Mesothelial cell of epicardium (in vitro differentiated cells): ENCODE measurements around the gene CLDN7. TPM values are rescaled to one million over a fixed set of nuclear protein-coding genes. Genes with fewer than 3 reads are reported as not detected.

Source experiments
- DNase-seq, 2 experiments: peaks; one replicate each; pipeline ENCODE4 v3.0.0; 2021; ENCODE audit warnings: low spot score in 2 of 2; ENCODE audit not compliant: unreplicated experiment in 2 of 2
- H3K27ac Mint-ChIP-seq: 2 replicates; pipeline ENCODE4 v1.8.0; 2021; ENCODE audit warnings: mixed read lengths
- H3K27me3 Mint-ChIP-seq: 2 replicates; pipeline ENCODE4 v1.8.0; 2021; ENCODE audit warnings: low read depth, mixed read lengths
- H3K36me3 Mint-ChIP-seq: 2 replicates; pipeline ENCODE4 v1.8.0; 2021; ENCODE audit warnings: mixed read lengths
- H3K4me1 Mint-ChIP-seq: 2 replicates; pipeline ENCODE4 v1.8.0; 2021; ENCODE audit warnings: mixed read lengths
- H3K4me3 Mint-ChIP-seq: 2 replicates; pipeline ENCODE4 v1.8.0; 2021; ENCODE audit warnings: mild to moderate bottlenecking, moderate library complexity, mixed read lengths
- H3K9me3 Mint-ChIP-seq: 2 replicates; pipeline ENCODE4 v1.8.0; 2021; ENCODE audit warnings: mixed read lengths
- total RNA-seq: library from RNA; stranded (reverse); gene quantifications from 3 replicates; pipeline ENCODE4 v1.2.1, GENCODE V29; 2021
- TF ChIP-seq, protein P1 (sequence below): fragments of 200-600 bp; sonication (generic); IDR thresholded peaks from one replicate; pipeline ENCODE4 v1.5.0; 2021; ENCODE audit warnings: antibody characterized with exemption; ENCODE audit not compliant: unreplicated experiment

Gene CLDN7
- total RNA-seq, 1 donor from 2014 or later = 79.2 TPM

DNA sequence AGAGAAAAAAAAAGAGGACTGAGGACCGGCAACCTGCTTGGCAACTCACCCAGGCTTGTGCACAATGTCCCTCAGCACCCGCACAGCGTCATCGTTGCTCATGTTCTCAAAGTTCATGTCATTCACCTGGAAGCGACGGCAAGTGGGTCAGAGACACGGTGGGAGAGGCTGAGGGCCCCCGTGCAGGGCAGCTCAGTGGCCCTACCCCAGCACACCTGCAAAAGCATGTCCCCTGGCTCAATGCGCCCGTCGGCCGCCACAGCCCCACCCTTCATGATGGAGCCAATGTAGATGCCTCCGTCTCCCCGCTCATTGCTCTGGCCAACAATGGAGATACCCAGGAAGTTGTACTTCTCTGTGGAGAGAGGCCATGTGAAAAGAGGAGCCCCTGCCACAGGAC lies 33.4 kb downstream of the CLDN7 start:
- Mint-ChIP-seq H3K9me3 (no peaks in the 10 kb centered on the region), H3K27me3 (no peaks in the 10 kb centered on the region), H3K4me3 (no peak overlapping the region), H3K27ac (no peak overlapping the region), H3K4me1 (peaks cover 16% of the 10 kb centered on the region), H3K36me3 (peaks cover 16% of the 10 kb centered on the region)
- no peak for DNase-seq
- TF ChIP-seq, protein P1, sequence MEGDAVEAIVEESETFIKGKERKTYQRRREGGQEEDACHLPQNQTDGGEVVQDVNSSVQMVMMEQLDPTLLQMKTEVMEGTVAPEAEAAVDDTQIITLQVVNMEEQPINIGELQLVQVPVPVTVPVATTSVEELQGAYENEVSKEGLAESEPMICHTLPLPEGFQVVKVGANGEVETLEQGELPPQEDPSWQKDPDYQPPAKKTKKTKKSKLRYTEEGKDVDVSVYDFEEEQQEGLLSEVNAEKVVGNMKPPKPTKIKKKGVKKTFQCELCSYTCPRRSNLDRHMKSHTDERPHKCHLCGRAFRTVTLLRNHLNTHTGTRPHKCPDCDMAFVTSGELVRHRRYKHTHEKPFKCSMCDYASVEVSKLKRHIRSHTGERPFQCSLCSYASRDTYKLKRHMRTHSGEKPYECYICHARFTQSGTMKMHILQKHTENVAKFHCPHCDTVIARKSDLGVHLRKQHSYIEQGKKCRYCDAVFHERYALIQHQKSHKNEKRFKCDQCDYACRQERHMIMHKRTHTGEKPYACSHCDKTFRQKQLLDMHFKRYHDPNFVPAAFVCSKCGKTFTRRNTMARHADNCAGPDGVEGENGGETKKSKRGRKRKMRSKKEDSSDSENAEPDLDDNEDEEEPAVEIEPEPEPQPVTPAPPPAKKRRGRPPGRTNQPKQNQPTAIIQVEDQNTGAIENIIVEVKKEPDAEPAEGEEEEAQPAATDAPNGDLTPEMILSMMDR = no peak

- no peak overlapping the region for H3K4me3 Mint-ChIP-seq
- H3K36me3 Mint-ChIP-seq = peaks cover 20% of the 10 kb centered on the region
- no peaks in the 10 kb centered on the region for H3K9me3 Mint-ChIP-seq
- TF ChIP-seq, protein P1 = no peak
- H3K27me3 Mint-ChIP-seq = no peaks in the 10 kb centered on the region
- H3K27ac Mint-ChIP-seq = no peak overlapping the region
- no peak for DNase-seq
- H3K4me1 Mint-ChIP-seq = peaks cover 2% of the 10 kb centered on the region
These were observed 35.3 kb downstream of the CLDN7 start for GRCh38 chr17:7226721-7227710.

GRCh38 chr17:7225711-7226331 lies 36.5 kb downstream of the CLDN7 start:
- Mint-ChIP-seq H3K9me3 (no peaks in the 10 kb centered on the region), H3K4me3 (no peak overlapping the region)

GRCh38 chr17:7224661-7225111 lies 37.6 kb downstream of the CLDN7 start:
- Mint-ChIP-seq H3K4me3 (no peak overlapping the region), H3K36me3 (peaks cover 18% of the 10 kb centered on the region), H3K27me3 (no peaks in the 10 kb centered on the region), H3K4me1 (peaks cover 9% of the 10 kb centered on the region), H3K9me3 (no peaks in the 10 kb centered on the region), H3K27ac (no peak overlapping the region)
- DNase-seq = no peak
- TF ChIP-seq, protein P1 = no peak

More at GRCh38 chr17:7225711-7226331, 36.5 kb downstream of the CLDN7 start:
- H3K27me3 Mint-ChIP-seq = no peaks in the 10 kb centered on the region
- H3K36me3 Mint-ChIP-seq = peaks cover 18% of the 10 kb centered on the region
- H3K27ac Mint-ChIP-seq = no peak overlapping the region
- peaks cover 3% of the 10 kb centered on the region for H3K4me1 Mint-ChIP-seq
- no peak for DNase-seq
- TF ChIP-seq, protein P1 = no peak

DNA sequence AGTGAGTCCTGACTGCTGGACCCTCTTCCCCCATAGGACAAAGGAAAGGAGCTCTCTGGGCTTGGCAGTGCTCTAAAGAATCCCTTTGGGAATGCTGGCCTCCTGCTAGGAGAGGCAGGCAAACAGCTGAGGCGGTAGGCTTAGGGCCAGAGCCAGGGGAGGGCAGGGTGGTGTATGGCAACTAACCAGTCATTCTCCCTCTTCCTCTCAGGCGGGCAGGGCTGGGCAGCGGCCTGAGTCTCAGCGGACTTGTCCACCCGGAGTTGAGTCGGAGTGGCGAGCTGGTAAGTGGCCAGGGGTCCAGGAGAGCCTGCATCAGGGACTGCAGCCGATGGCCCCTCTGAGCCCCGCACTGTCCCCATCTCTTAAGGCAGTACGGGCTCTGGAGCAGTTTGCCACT lies 38.2 kb downstream of the CLDN7 start:
- no peaks in the 10 kb centered on the region for H3K9me3 Mint-ChIP-seq
- no peak overlapping the region for H3K27ac Mint-ChIP-seq
- peaks cover 14% of the 10 kb centered on the region for H3K4me1 Mint-ChIP-seq
- no peaks in the 10 kb centered on the region for H3K27me3 Mint-ChIP-seq
- TF ChIP-seq, protein P1 = no peak
- H3K36me3 Mint-ChIP-seq = peaks cover 14% of the 10 kb centered on the region
- DNase-seq = no peak
- no peak overlapping the region for H3K4me3 Mint-ChIP-seq
